Lower lobe of right lung (tissue), 2 donors: ENCODE measurements around the gene ZNF865. TPM values are rescaled to one million over a fixed set of nuclear protein-coding genes. Genes with fewer than 3 reads are reported as not detected.

Experiments used
- ATAC-seq, 2 donors: fragments of 200-7000 bp; cut with Tn5 transposase; one replicate each; pipeline ENCODE4 v1.9.1; 2020 to 2022; ENCODE audit warnings: mild to moderate bottlenecking in 2 of 2, moderate library complexity in 2 of 2
- DNase-seq: peaks from one replicate; pipeline ENCODE4 v3.0.0-alpha.2; 2020
- H3K27ac ChIP-seq: fragments of 200-600 bp; one replicate; pipeline ENCODE4 v1.8.0; 2022
- H3K27me3 ChIP-seq: fragments of 200-600 bp; one replicate; pipeline ENCODE4 v1.8.0; 2022; ENCODE audit warnings: low read depth
- H3K36me3 ChIP-seq: fragments of 200-600 bp; one replicate; pipeline ENCODE4 v1.8.0; 2022; ENCODE audit warnings: mild to moderate bottlenecking
- H3K4me1 ChIP-seq: fragments of 200-600 bp; one replicate; pipeline ENCODE4 v1.8.0; 2022
- H3K4me3 ChIP-seq: fragments of 200-600 bp; one replicate; pipeline ENCODE4 v1.8.0; 2022; ENCODE audit warnings: mild to moderate bottlenecking
- H3K9me3 ChIP-seq: fragments of 200-600 bp; one replicate; pipeline ENCODE4 v1.8.0; 2022
- intact Hi-C: fragments of 100-400 bp; cut with DNase I; formaldehyde crosslinking; loops from one replicate; pipeline ENCODE4 v1.11.0; 2022
- total RNA-seq: library from RNA; stranded (reverse); fragmentation: NEBNext Ultra II Directional; extraction: Animal tissue kit (Norgen Biotek cat#: 25700); gene quantifications from one replicate; pipeline ENCODE4 v1.2.1, GENCODE V29; 2021
- TF ChIP-seq, protein P1 (sequence below): fragments of 200-600 bp; IDR thresholded peaks from one replicate; pipeline ENCODE4 v1.8.0; 2022; ENCODE audit warnings: antibody characterized with exemption, mild to moderate bottlenecking
- donor health status: DM: no; HTN: yes; CAD: no; lungs with severe emphysema.

The ZNF865 gene
- total RNA-seq, 1 donor from 2014 or later: 16.5 TPM

DNA sequence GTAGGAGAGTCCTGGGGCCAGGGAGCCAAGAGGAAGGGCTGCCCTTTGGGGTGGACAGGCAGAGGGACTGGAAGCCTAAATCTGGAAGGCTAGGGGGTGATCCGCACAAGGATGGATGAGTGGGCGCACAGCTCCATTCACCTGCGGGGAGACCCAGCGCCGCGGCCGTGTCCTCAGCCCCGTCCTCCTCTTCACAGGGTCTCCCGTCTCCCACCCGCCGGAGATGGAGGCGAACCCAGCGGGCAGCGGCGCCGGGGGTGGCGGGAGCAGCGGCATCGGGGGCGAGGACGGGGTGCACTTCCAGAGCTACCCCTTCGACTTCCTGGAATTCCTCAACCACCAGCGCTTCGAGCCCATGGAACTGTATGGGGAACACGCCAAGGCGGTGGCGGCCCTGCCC is 7.9 kb downstream of the ZNF865 start:
- DNase-seq (no peak), ATAC-seq (no peak)
- Histone ChIP-seq H3K9me3 (no peaks in the 10 kb centered on the region), H3K27ac (no peak overlapping the region), H3K36me3 (peaks cover 53% of the 10 kb centered on the region), H3K27me3 (no peaks in the 10 kb centered on the region), H3K4me3 (no peak overlapping the region), H3K4me1 (peaks cover 16% of the 10 kb centered on the region)
- TF ChIP-seq, protein P1, sequence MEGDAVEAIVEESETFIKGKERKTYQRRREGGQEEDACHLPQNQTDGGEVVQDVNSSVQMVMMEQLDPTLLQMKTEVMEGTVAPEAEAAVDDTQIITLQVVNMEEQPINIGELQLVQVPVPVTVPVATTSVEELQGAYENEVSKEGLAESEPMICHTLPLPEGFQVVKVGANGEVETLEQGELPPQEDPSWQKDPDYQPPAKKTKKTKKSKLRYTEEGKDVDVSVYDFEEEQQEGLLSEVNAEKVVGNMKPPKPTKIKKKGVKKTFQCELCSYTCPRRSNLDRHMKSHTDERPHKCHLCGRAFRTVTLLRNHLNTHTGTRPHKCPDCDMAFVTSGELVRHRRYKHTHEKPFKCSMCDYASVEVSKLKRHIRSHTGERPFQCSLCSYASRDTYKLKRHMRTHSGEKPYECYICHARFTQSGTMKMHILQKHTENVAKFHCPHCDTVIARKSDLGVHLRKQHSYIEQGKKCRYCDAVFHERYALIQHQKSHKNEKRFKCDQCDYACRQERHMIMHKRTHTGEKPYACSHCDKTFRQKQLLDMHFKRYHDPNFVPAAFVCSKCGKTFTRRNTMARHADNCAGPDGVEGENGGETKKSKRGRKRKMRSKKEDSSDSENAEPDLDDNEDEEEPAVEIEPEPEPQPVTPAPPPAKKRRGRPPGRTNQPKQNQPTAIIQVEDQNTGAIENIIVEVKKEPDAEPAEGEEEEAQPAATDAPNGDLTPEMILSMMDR: no peak
- intact Hi-C loops: no loop called here

DNA sequence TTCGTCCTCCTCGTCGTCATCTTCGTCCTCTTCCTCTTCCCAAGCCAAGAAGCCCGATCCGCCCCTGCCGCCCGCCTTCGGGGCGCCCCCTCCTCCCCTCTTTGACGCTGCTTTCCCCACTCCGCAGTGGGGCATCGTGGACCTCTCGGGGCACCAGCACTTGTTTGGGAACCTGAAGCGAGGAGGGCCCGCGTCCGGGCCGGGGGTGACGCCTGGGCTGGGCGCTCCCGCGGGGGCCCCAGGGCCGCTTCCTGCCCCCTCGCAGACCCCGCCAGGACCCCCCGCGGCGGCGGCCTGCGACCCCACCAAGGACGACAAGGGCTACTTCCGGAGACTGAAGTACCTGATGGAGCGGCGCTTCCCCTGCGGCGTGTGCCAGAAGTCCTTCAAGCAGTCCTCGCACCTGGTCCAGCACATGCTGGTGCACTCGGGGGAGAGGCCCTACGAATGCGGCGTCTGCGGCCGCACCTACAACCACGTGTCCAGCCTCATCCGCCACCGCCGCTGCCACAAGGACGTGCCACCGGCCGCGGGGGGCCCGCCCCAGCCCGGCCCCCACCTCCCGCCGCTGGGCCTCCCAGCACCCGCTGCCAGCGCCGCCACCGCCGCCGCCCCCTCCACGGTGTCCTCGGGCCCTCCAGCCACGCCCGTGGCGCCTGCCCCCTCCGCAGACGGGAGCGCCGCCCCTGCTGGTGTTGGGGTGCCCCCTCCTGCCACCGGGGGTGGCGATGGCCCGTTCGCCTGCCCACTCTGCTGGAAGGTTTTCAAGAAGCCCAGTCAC is 8.7 kb downstream of the ZNF865 start:
- Histone ChIP-seq H3K4me3 (no peak overlapping the region), H3K9me3 (no peaks in the 10 kb centered on the region), H3K4me1 (peaks cover 23% of the 10 kb centered on the region), H3K27me3 (no peaks in the 10 kb centered on the region), H3K36me3 (peaks cover 49% of the 10 kb centered on the region), H3K27ac (no peak overlapping the region)
- ATAC-seq (no peak), DNase-seq (no peak)
- TF ChIP-seq, protein P1: no peak
- intact Hi-C loops: no loop called here

DNA sequence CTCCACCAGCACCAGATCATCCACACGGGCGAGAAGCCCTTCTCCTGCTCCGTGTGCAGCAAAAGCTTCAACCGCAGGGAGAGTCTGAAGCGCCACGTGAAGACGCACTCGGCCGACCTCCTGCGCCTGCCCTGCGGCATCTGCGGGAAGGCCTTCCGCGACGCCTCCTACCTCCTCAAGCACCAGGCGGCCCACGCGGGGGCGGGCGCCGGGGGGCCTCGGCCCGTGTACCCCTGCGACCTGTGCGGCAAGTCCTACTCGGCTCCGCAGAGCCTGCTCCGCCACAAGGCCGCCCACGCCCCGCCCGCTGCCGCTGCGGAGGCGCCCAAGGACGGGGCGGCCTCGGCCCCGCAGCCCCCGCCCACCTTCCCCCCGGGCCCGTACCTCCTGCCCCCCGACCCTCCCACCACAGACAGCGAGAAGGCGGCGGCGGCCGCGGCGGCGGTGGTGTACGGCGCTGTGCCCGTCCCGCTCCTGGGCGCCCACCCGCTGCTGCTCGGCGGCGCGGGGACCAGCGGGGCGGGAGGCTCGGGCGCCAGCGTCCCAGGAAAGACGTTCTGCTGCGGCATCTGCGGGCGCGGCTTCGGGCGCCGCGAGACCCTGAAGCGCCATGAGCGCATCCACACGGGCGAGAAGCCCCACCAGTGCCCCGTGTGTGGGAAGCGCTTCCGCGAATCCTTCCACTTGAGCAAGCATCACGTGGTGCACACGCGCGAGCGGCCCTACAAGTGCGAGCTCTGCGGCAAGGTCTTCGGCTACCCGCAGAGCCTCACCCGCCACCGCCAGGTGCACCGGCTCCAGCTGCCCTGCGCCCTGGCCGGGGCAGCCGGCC is 9.5 kb downstream of the ZNF865 start:
- H3K36me3 ChIP-seq: peaks cover 41% of the 10 kb centered on the region
- H3K4me3 ChIP-seq: no peak overlapping the region
- ATAC-seq (no peak), DNase-seq (no peak)
- H3K27ac ChIP-seq: no peak overlapping the region
- H3K4me1 ChIP-seq: peaks cover 31% of the 10 kb centered on the region
- H3K9me3 ChIP-seq: no peaks in the 10 kb centered on the region
- no peaks in the 10 kb centered on the region for H3K27me3 ChIP-seq
- TF ChIP-seq, protein P1: no peak
- intact Hi-C loops: no loop called here

DNA sequence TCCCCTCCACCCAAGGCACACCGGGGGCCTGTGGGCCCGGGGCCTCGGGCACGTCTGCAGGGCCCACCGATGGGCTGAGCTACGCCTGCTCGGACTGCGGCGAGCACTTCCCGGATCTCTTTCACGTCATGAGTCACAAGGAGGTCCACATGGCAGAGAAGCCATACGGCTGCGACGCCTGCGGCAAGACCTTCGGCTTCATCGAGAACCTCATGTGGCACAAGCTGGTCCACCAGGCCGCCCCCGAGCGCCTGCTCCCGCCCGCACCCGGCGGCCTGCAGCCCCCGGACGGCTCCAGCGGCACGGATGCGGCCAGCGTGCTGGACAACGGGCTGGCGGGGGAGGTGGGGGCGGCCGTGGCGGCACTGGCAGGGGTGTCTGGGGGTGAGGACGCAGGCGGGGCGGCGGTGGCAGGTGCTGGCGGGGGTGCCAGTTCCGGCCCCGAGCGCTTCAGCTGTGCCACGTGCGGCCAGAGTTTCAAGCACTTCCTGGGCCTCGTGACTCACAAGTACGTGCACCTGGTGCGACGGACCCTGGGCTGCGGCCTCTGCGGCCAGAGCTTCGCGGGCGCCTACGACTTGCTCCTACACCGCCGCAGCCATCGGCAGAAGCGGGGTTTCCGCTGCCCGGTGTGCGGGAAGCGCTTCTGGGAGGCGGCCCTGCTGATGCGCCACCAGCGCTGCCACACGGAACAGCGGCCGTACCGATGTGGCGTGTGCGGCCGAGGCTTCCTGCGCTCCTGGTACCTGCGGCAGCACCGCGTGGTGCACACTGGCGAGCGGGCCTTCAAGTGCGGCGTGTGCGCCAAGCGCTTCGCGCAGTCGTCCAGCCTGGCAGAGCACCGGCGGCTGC is 10.3 kb downstream of the ZNF865 start:
- Histone ChIP-seq H3K9me3 (no peaks in the 10 kb centered on the region), H3K4me3 (no peak overlapping the region), H3K27ac (no peak overlapping the region), H3K4me1 (peaks cover 39% of the 10 kb centered on the region), H3K27me3 (no peaks in the 10 kb centered on the region), H3K36me3 (peaks cover 33% of the 10 kb centered on the region)
- TF ChIP-seq, protein P1: no peak
- DNase-seq (no peak), ATAC-seq (no peak)
- intact Hi-C loops: no loop called here

DNA sequence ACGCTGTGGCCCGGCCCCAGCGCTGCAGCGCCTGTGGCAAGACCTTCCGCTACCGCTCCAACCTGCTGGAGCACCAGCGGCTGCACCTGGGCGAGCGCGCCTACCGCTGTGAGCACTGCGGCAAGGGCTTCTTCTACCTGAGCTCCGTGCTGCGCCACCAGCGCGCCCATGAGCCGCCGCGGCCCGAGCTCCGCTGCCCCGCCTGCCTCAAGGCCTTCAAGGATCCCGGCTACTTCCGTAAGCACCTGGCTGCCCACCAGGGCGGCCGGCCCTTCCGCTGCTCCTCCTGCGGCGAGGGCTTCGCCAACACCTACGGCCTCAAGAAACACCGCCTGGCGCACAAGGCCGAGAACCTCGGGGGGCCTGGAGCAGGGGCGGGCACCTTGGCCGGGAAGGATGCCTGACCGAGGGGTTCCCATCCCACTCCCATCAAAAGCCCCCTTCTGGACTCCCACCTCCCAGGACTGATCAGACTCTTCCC is 11.0 kb downstream of the ZNF865 start:
- DNase-seq: no peak
- peaks cover 33% of the 10 kb centered on the region for H3K36me3 ChIP-seq
- TF ChIP-seq, protein P1: no peak
- no peak for ATAC-seq
- H3K4me1 ChIP-seq: peaks cover 34% of the 10 kb centered on the region
- no peaks in the 10 kb centered on the region for H3K27me3 ChIP-seq
- no peaks in the 10 kb centered on the region for H3K9me3 ChIP-seq
- intact Hi-C loops: no loop called here
- H3K4me3 ChIP-seq: no peak overlapping the region
- no peak overlapping the region for H3K27ac ChIP-seq
